GM23338 (cell line): ENCODE results near the gene CPNE7.

Source experiments
- POLR2AphosphoS5 ChIP-seq: IDR thresholded peaks from 2 replicates; pipeline ENCODE4 v1.6.1; 2016; ENCODE audit warnings: antibody characterized with exemption, low read depth
- STAT1 ChIP-seq: IDR thresholded peaks from one replicate; pipeline ENCODE4 v1.6.1; 2016; ENCODE audit warnings: antibody characterized with exemption; ENCODE audit not compliant: unreplicated experiment
- ZNF331 ChIP-seq: fragments of 250-450 bp; sonication (Bioruptor Pico); IDR thresholded peaks from 2 replicates; pipeline ENCODE4 v1.5.0; 2020; ENCODE audit warnings: low read depth, mild to moderate bottlenecking, moderate library complexity
- TF ChIP-seq, protein P1 (sequence below), 2 experiments: fragments of 200-600 bp in 1 of 2; sonication (generic) in 1 of 2; conservative IDR thresholded peaks; 2 replicates each; pipeline versions ENCODE4 v1.5.1 to v1.6.1; 2016 to 2017; ENCODE audit warnings: antibody characterized with exemption in 2 of 2, low read depth in 2 of 2, mild to moderate bottlenecking in 2 of 2, moderate library complexity in 1 of 2

DNA sequence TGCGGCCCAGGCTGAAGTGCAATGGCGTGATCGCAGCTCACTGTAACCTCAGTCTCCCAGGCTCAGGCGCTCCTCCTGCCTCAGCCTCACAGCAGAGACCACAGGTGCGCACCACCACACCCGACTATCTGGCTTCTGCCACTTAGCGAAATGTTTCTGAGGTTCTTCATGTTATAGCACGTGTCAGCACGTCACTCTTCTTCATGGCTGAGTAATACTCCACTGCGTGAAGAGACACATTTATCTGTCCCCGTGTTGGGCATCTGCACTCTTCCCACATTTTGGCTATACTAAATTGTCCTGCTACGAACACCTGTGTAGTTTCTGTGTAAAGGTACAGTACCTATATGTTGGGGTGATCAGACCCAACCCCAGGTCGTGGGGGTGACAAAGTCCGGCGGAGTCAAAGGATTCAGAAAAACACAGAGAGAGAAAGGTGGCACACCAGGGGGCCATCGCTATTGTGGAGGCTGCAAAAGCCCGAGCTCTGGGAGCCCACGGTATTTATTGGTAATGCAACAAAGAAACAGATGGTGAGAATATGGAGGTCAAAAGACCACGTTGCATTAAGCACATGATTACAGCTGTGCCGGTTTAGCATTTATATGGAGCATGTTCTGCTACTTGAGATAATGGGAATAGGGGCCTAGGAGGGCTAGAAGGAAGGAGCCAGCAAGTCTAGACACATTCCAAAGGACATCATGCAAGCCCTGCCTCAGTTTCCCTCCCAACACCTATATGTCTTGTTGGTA is 37.0 kb downstream of the CPNE7 start:
- TF ChIP-seq, protein P1, sequence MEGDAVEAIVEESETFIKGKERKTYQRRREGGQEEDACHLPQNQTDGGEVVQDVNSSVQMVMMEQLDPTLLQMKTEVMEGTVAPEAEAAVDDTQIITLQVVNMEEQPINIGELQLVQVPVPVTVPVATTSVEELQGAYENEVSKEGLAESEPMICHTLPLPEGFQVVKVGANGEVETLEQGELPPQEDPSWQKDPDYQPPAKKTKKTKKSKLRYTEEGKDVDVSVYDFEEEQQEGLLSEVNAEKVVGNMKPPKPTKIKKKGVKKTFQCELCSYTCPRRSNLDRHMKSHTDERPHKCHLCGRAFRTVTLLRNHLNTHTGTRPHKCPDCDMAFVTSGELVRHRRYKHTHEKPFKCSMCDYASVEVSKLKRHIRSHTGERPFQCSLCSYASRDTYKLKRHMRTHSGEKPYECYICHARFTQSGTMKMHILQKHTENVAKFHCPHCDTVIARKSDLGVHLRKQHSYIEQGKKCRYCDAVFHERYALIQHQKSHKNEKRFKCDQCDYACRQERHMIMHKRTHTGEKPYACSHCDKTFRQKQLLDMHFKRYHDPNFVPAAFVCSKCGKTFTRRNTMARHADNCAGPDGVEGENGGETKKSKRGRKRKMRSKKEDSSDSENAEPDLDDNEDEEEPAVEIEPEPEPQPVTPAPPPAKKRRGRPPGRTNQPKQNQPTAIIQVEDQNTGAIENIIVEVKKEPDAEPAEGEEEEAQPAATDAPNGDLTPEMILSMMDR (conservative IDR thresholded peaks at IDR 0.05; ENCODE audit: low read depth in 2 of 2) = no peak
- TF ChIP-seq STAT1 (no peak), ZNF331 (CRISPR knock-in tag) (no peak), POLR2AphosphoS5 (no peak)
